ENCODE measurements around the gene PROM1.

PROM1 gene

GRCh38 chr4:15942283-15942682 lies 141.5 kb downstream of the PROM1 start:
- DNase-seq (ENCODE audit: low read depth) = no peak

DNA sequence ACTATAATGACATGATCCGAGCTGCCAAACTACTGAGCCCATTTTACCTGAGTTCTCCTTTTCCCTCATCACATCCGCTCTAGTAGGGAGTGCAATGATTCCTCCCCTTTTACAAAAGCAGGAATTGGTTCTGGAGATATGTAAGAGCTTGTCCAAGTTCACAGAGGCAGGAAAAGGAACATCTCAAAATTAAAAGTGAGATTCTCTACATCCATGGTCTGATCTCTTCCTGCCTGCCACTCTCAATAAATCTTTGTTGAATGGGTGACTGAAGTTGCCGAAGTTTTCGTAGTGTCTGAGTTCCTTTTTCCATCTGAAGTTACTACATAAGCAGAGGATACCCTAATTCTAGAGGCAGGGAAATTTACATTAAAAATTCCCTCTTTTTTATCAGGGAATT lies 145.2 kb downstream of the PROM1 start, which contains the start of gene FGFBP1:
TSS of gene FGFBP1 (minus strand) at position 101 of the 400 bp plus-strand sequence. CDS start 2,108 bp downstream, outside the sequence.
- no peak for DNase-seq (ENCODE audit: low read depth)

DNA sequence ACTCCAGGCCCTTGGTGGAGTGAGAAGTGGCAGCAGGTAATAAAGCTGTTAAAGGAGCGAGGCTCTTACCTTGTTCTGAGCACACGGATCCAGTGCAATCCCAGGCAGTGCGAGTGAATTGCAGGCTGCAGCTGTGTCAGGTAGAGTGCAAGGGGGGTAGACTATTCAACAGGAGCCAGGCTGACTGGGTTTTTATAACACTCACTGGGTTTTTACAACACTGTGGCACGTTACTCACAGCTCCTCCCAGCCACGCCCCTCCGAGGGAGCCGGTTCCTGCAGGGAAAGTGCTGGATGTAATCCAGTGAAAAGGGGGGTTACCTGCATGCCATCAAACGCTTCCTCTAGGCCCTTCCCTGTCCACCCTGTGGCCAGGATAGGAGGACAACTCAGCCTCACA lies 145.6 kb downstream of the PROM1 start:
- DNase-seq (ENCODE audit: low read depth) = no peak

DNA sequence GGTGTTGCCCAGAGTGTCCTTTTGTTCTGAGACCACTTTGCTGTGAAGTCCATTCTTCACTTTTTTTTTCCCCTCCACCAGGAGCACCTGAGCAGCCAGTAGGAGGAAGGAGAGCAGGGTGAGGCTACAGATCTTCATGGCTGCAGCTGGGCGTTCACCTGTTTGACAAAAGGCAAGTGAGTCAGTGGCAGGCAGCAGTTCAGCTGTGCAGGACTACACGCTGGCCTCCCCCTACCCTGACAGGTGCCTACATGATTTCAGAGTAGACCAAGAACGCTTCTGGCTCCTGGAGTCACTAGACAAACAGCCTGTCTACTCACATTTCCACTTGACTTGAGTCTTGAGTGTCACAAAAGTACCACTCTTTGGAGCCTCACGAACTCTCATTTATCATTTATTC lies 147.3 kb downstream of the PROM1 start:
- no peak for DNase-seq (ENCODE audit: low read depth)

DNA sequence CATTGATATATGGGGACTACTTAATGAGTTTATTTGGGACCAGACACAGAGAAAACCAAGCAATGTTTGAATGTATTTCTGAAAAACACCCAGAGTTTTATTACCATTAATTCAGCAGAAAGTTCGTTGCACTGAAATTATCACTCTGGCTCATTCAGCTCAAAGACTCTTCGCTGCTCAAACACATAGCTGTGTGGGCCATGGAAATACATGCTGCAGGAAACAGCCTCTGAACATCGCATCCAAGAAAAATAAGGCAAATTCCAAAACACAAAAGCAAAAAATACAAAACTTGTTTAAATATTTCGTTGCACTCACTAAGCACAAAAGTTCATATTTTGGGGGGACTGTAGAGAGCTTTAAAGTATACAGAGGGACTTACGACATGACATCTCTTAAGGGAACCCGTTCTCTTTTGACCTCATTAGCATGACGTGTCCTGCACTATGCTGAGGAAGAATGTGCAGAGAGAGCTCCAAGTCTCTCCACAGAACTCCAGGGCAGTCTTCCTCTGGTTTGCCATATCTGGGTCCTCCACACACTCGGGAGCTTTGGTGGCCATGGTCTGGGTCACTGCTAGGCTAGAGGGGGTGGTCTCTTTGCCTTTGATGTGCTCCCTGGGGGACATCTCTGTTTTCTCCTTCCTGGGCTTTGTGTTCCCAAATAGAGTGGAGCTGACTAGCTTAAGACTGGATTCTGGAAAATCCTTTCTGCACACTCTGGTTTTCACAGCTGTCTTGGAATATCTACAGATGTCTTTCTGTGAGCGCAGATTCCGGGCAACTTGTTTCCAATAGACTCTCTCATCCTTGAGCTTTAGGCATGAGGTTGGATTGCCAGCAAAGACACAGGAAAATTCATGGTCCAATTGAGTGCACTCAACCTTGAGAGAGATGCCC lies 148.1 kb downstream of the PROM1 start:
- DNase-seq (ENCODE audit: low read depth) = no peak

DNA sequence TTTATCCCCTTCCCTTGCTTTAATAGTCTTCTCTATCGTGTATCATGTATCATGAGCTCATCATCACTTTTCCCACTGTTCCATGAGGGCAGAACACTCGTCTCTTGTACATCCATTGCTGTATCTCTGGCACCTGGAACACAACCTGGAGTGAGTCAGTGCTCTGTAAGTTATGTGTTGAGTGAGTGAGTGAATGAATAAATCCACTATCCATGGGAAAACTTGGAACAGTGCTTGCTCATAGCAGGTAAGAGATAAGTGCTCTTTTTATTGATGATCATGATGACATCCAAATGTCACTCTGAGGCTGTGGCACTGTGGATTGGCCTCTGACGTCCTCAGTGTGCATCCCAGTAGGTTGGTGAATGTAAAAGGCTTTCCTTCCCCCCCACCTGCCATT lies 149.6 kb downstream of the PROM1 start:
- no peak for DNase-seq (ENCODE audit: low read depth)

DNA sequence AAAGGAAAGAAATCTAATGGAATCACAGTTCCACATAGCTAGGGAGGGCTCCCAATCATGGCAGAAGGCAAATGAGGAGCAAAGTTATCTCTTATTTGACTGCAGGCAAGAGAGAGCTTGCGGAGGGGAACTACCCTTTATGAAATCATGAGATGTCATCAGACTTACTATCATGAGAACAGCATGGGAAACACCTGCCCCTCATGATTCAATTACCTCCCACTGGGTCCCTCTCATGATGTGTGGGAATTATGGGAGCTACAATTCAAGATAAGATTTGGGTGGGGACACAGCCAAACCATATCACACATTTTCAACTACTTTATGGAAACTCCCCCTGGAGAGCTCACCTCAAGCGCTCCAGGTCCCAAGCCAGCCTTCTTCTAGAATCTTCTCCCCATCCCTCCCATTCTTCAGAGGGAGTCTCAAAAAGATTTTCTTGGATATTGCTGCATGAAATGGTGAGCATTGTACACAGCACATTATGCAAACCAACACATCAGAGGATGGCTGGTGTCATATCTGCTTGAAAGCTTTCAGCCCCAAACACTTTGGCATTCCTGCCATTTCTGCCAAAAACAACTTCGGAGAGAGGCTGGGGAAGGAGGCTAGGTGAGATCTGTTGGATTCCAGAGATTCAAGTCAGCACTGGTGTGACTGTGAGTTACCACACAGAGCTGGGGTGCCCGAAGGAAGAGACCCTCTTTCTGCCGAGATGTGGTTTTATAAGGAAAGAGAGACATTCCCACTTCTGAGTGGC lies 152.2 kb downstream of the PROM1 start:
- DNase-seq (ENCODE audit: low read depth) = no peak

DNA sequence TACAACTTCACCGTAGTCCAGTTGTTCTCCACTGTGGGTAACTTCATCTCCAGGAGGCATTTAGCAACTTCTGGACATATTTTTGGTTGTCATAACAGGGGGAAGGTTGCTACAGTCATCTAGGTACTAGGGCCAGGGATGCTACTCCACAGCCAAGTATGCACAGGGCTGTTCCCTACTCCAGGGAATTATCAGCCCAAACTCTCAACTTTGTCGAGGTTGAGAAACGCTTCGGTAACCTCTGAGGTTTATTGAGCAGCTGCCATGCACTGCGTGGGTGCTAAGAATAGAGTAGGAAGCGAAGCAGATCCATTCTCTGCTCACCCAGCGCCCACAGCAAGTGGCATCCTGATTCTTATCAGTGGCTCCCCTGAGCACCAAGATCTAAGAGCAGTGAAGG lies 153.5 kb downstream of the PROM1 start:
- no peak for DNase-seq (ENCODE audit: low read depth)

- DNase-seq (ENCODE audit: low read depth) = no peak
These were observed 154.3 kb downstream of the PROM1 start for GRCh38 chr4:15929540-15929939.

- no peak for DNase-seq (ENCODE audit: low read depth)
These were observed 154.9 kb downstream of the PROM1 start for GRCh38 chr4:15928883-15929282.

GRCh38 chr4:15926486-15926885 lies 157.3 kb downstream of the PROM1 start:
- DNase-seq (ENCODE audit: low read depth) = no peak

GRCh38 chr4:15925830-15926229 lies 158.0 kb downstream of the PROM1 start:
- no peak for DNase-seq (ENCODE audit: low read depth)

DNA sequence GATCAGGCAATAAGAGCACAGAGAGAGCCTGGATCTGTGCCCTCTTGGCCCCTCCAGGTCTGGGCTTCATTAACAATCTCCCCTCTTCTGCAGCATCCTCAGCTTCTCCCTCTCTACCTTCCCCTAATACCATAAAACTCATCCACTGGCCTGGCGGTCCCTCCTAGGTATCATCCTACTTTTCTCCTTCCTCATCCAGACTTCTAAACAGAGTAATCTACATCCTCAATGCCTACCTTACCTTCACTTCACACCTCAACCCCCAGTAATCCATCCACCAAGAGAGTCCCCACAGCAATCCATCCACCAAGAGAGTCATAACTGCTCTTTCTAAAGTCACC lies 162.3 kb downstream of the PROM1 start:
- no peak for DNase-seq (ENCODE audit: low read depth)

- DNase-seq (ENCODE audit: low read depth) = no peak
These were observed 162.9 kb downstream of the PROM1 start for GRCh38 chr4:15920723-15921591.

- no peak for DNase-seq (ENCODE audit: low read depth)
These were observed 165.2 kb downstream of the PROM1 start for GRCh38 chr4:15918484-15919129.

Measured in activated T-helper 1 cell treated with Interleukin-2 at 50 U/mL for 16 hours (primary cell).